HepG2 (cell line): ENCODE results near the gene ATP11A. TPM values are rescaled to one million over a fixed set of nuclear protein-coding genes. Genes with fewer than 3 reads are reported as not detected.
A peak's percentile ranks its signal among the peaks of the same experiment; 100 is the strongest.

Source experiments
- CCDC6 ChIP-seq: sonication (generic); formaldehyde crosslinking; IDR thresholded peaks from 2 replicates; pipeline ENCODE4 v1.8.1; 2022; ENCODE audit warnings: mild to moderate bottlenecking, missing genetic modification reagents, moderate library complexity
- FOXP4 ChIP-seq: sonication (generic); formaldehyde crosslinking; IDR thresholded peaks from 2 replicates; pipeline ENCODE4 v1.4.0; 2020; ENCODE audit warnings: missing genetic modification reagents
- GLI4 ChIP-seq: sonication (generic); formaldehyde crosslinking; IDR thresholded peaks from 2 replicates; pipeline ENCODE4 v1.5.1; 2020; ENCODE audit warnings: missing genetic modification reagents, mild to moderate bottlenecking, moderate library complexity, borderline replicate concordance
- GTF2F1 ChIP-seq: fragments of 150-350 bp; IDR thresholded peaks from 2 replicates; pipeline ENCODE4 v1.6.1; 2014; ENCODE audit warnings: low read length
- HMG20A ChIP-seq: IDR thresholded peaks from 2 replicates; pipeline ENCODE4 v1.6.1; 2016; ENCODE audit warnings: borderline replicate concordance
- HNRNPLL ChIP-seq: fragments of 200-400 bp; formaldehyde crosslinking; IDR thresholded peaks from 2 replicates; pipeline ENCODE4 v1.6.1; 2017; ENCODE audit warnings: mild to moderate bottlenecking, low read depth, low read length; ENCODE audit not compliant: poor library complexity, severe bottlenecking
- MBNL3 ChIP-seq: fragments of 250-450 bp; sonication (Bioruptor Pico); conservative IDR thresholded peaks from 2 replicates; pipeline ENCODE4 v1.8.0; 2022; ENCODE audit warnings: mild to moderate bottlenecking, inconsistent platforms
- MYNN ChIP-seq: sonication (generic); formaldehyde crosslinking; IDR thresholded peaks from 2 replicates; pipeline ENCODE4 v1.4.0; 2020; ENCODE audit warnings: mild to moderate bottlenecking, low read depth, missing genetic modification reagents
- POLR2G ChIP-seq: fragments of 200-400 bp; formaldehyde crosslinking; IDR thresholded peaks from 2 replicates; pipeline ENCODE4 v1.6.1; 2018; ENCODE audit warnings: mild to moderate bottlenecking, low read depth, low read length, moderate library complexity
- RBM39 ChIP-seq: fragments of 200-400 bp; formaldehyde crosslinking; IDR thresholded peaks from one replicate; pipeline ENCODE4 v1.6.1; 2018; ENCODE audit warnings: antibody characterized with exemption, mild to moderate bottlenecking, low read depth, low read length; ENCODE audit not compliant: poor library complexity, severe bottlenecking
- REPIN1 ChIP-seq: sonication (generic); formaldehyde crosslinking; IDR thresholded peaks from 2 replicates; pipeline ENCODE4 v1.8.0; 2022; ENCODE audit warnings: missing genetic modification reagents, low read depth, mild to moderate bottlenecking, borderline replicate concordance
- SALL1 ChIP-seq: sonication (generic); formaldehyde crosslinking; IDR thresholded peaks from 2 replicates; pipeline ENCODE4 v1.8.0; 2022; ENCODE audit warnings: mild to moderate bottlenecking, missing genetic modification reagents
- SCMH1 ChIP-seq: sonication (generic); formaldehyde crosslinking; IDR thresholded peaks from 2 replicates; pipeline ENCODE4 v1.9.0; 2021; ENCODE audit warnings: missing genetic modification reagents, mild to moderate bottlenecking, borderline replicate concordance
- SIX1 ChIP-seq: sonication (generic); formaldehyde crosslinking; IDR thresholded peaks from 2 replicates; pipeline ENCODE4 v1.4.0; 2020; ENCODE audit warnings: missing genetic modification reagents, borderline replicate concordance
- SMAD3 ChIP-seq: sonication (generic); formaldehyde crosslinking; IDR thresholded peaks from 2 replicates; pipeline ENCODE4 v1.4.0; 2020; ENCODE audit warnings: missing genetic modification reagents
- SRSF1 ChIP-seq: fragments of 200-400 bp; formaldehyde crosslinking; optimal IDR thresholded peaks from 2 replicates; pipeline ENCODE3; 2017; ENCODE audit warnings: mild to moderate bottlenecking, low read depth, low read length, moderate library complexity
- TAF15 ChIP-seq: fragments of 200-400 bp; formaldehyde crosslinking; IDR thresholded peaks from one replicate; pipeline ENCODE4 v1.6.1; 2018; ENCODE audit warnings: mild to moderate bottlenecking, low read depth, low read length; ENCODE audit not compliant: poor library complexity, severe bottlenecking
- TBX2 ChIP-seq: sonication (generic); formaldehyde crosslinking; IDR thresholded peaks from 2 replicates; pipeline ENCODE4 v1.5.0; 2020; ENCODE audit warnings: missing genetic modification reagents, mild to moderate bottlenecking, borderline replicate concordance
- TGIF2 ChIP-seq: IDR thresholded peaks from 2 replicates; pipeline ENCODE4 v1.6.1; 2016; ENCODE audit warnings: control low read depth, missing compliant biosample characterization
- TRIM24 ChIP-seq: sonication (generic); formaldehyde crosslinking; IDR thresholded peaks from 2 replicates; pipeline ENCODE4 v1.8.0; 2022; ENCODE audit warnings: mild to moderate bottlenecking, missing genetic modification reagents
- ZMAT5 ChIP-seq: sonication (generic); formaldehyde crosslinking; IDR thresholded peaks from 2 replicates; pipeline ENCODE4 v1.5.0; 2020; ENCODE audit warnings: mild to moderate bottlenecking, low read depth, missing genetic modification reagents, borderline replicate concordance
- ZNF12 ChIP-seq: sonication (generic); formaldehyde crosslinking; IDR thresholded peaks from 2 replicates; pipeline ENCODE4 v1.5.0; 2020; ENCODE audit warnings: missing genetic modification reagents
- ZNF282 ChIP-seq: fragments of 450-650 bp; IDR thresholded peaks from 2 replicates; pipeline ENCODE4 v1.6.1; 2018; ENCODE audit not compliant: partially characterized antibody
- ZNF335 ChIP-seq: sonication (generic); formaldehyde crosslinking; IDR thresholded peaks from 2 replicates; pipeline ENCODE4 v1.4.0; 2020; ENCODE audit warnings: missing genetic modification reagents
- ZNF350 ChIP-seq: sonication (generic); formaldehyde crosslinking; IDR thresholded peaks from 2 replicates; pipeline ENCODE4 v1.4.0; 2020; ENCODE audit warnings: mild to moderate bottlenecking, low read depth, missing genetic modification reagents, borderline replicate concordance
- ZNF501 ChIP-seq: sonication (generic); formaldehyde crosslinking; IDR thresholded peaks from 2 replicates; pipeline ENCODE4 v1.5.1; 2020; ENCODE audit warnings: mild to moderate bottlenecking, moderate library complexity, missing genetic modification reagents
- ZNF703 ChIP-seq: sonication (generic); formaldehyde crosslinking; IDR thresholded peaks from 2 replicates; pipeline ENCODE4 v1.5.1; 2020; ENCODE audit warnings: missing genetic modification reagents, mild to moderate bottlenecking, moderate library complexity, borderline replicate concordance
- ZNF737 ChIP-seq: sonication (generic); formaldehyde crosslinking; IDR thresholded peaks from 2 replicates; pipeline ENCODE4 v1.5.0; 2020; ENCODE audit warnings: missing genetic modification reagents, mild to moderate bottlenecking, borderline replicate concordance
- ZNF776 ChIP-seq: sonication (generic); formaldehyde crosslinking; IDR thresholded peaks from 2 replicates; pipeline ENCODE4 v1.4.0; 2020; ENCODE audit warnings: mild to moderate bottlenecking, missing genetic modification reagents
- ZNF792 ChIP-seq: IDR thresholded peaks from 2 replicates; pipeline ENCODE4 v1.6.1; 2016
- ZNF879 ChIP-seq: sonication (generic); formaldehyde crosslinking; IDR thresholded peaks from 2 replicates; pipeline ENCODE4 v1.8.1; 2023; ENCODE audit warnings: missing genetic modification reagents
- polyA plus RNA-seq, 8 experiments: library from polyadenylated mRNA; depleted of rRNA in 3 of 8; stranded (reverse) in 7 of 8; unstranded in 1 of 8; fragments of >200 nt; fragmentation: Illumina TruSeq in 4 of 8; extraction: Trizol in 4 of 8; gene quantifications; 2 replicates each; pipeline versions ENCODE4 v1.2.1 to v1.2.3, GENCODE V29; 2011 to 2016; ENCODE audit warnings: low read depth in 4 of 8, missing spikeins in 1 of 8, mixed read lengths in 1 of 8; ENCODE audit not compliant: insufficient read depth in 1 of 8
- total RNA-seq, 5 experiments: library from RNA; depleted of rRNA; stranded (reverse); fragments of >200 nt; fragmentation: Illumina TruSeq; extraction: Trizol; gene quantifications; 2 replicates each; pipeline ENCODE4 v1.2.3, GENCODE V29; 2016; ENCODE audit warnings: low read depth in 1 of 5

ATP11A gene
- total and polyA plus RNA-seq, 2 of the 13 experiments (the other 11 are each of a cell fraction or from before 2014, with no cell fraction given) = 18.4 to 20.1 TPM

- TF ChIP-seq SRSF1 (no peak), ZNF703 (CRISPR knock-in tag) (no peak), ZNF350 (CRISPR knock-in tag) (no peak), ZNF776 (no peak), HMG20A (CRISPR knock-in tag) (peak; percentile 29; the same call in 1 of the 2 replicates), HNRNPLL (no peak), GLI4 (no peak), GTF2F1 (no peak), REPIN1 (CRISPR knock-in tag) (no peak), ZNF501 (no peak), SIX1 (CRISPR knock-in tag) (no peak), ZNF879 (CRISPR knock-in tag) (no peak), CCDC6 (CRISPR knock-in tag) (no peak), ZNF792 (CRISPR knock-in tag) (peak; percentile 52; the same call in 1 of the 2 replicates), TBX2 (CRISPR knock-in tag) (peak; percentile 40; the same call in 1 of the 2 replicates), ZNF737 (CRISPR knock-in tag) (no peak), MYNN (CRISPR knock-in tag) (no peak), ZNF282 (no peak), MBNL3 (CRISPR knock-in tag) (no peak), ZMAT5 (CRISPR knock-in tag) (no peak), POLR2G (no peak), SCMH1 (CRISPR knock-in tag) (no peak), TGIF2 (CRISPR knock-in tag) (no peak), TRIM24 (CRISPR knock-in tag) (peak; percentile 82), FOXP4 (CRISPR knock-in tag) (no peak), SALL1 (CRISPR knock-in tag) (peak; percentile 22; the same call in 1 of the 2 replicates), RBM39 (no peak), SMAD3 (no peak), ZNF12 (CRISPR knock-in tag) (peak; percentile 83), ZNF335 (no peak), TAF15 (no peak)
These were observed 24.7 kb downstream of the ATP11A start (continued) for GRCh38 chr13:112714376-112715174.
